Neutrophil (primary cell): ENCODE measurements around the gene AGPS.

Source experiments
- H3K27ac ChIP-seq: fragments of 200-600 bp; sonication (generic); 2 replicates; pipeline ENCODE4 v1.5.1; 2016; ENCODE audit warnings: mild to moderate bottlenecking, moderate library complexity
- H3K27me3 ChIP-seq: fragments of 200-600 bp; sonication (generic); 2 replicates; pipeline ENCODE4 v1.6.0; 2016; ENCODE audit warnings: mild to moderate bottlenecking
- H3K36me3 ChIP-seq: fragments of 200-600 bp; sonication (generic); 2 replicates; pipeline ENCODE4 v1.5.1; 2017
- H3K4me1 ChIP-seq, 2 experiments: fragments of 200-600 bp in 1 of 2; sonication (generic) in 1 of 2; 1 replicate in 1 of 2; 2 replicates in 1 of 2; pipeline versions ENCODE4 v1.5.1 to v1.6.1; 2013 to 2016; ENCODE audit warnings: low read depth in 1 of 2, low read length in 1 of 2, mild to moderate bottlenecking in 1 of 2, moderate library complexity in 1 of 2; ENCODE audit not compliant: control insufficient read depth in 1 of 2, insufficient read depth in 1 of 2
- H3K4me3 ChIP-seq, 2 experiments: fragments of 200-600 bp in 1 of 2; sonication (generic) in 1 of 2; 1 replicate in 1 of 2; 2 replicates in 1 of 2; pipeline ENCODE4 v1.5.1; 2013 to 2016; ENCODE audit warnings: low read depth in 1 of 2, low read length in 1 of 2, mild to moderate bottlenecking in 1 of 2, moderate library complexity in 1 of 2
- H3K9me3 ChIP-seq: fragments of 200-600 bp; sonication (generic); 2 replicates; pipeline ENCODE4 v1.5.1; 2016
- TF ChIP-seq, protein P1 (sequence below): fragments of 200-600 bp; sonication (generic); IDR thresholded peaks from 2 replicates; pipeline ENCODE4 v1.5.1; 2016; ENCODE audit warnings: antibody characterized with exemption

AGPS gene

GRCh38 chr2:177393203-177393755, 706 bp downstream of the AGPS start:
- TF ChIP-seq, protein P1, sequence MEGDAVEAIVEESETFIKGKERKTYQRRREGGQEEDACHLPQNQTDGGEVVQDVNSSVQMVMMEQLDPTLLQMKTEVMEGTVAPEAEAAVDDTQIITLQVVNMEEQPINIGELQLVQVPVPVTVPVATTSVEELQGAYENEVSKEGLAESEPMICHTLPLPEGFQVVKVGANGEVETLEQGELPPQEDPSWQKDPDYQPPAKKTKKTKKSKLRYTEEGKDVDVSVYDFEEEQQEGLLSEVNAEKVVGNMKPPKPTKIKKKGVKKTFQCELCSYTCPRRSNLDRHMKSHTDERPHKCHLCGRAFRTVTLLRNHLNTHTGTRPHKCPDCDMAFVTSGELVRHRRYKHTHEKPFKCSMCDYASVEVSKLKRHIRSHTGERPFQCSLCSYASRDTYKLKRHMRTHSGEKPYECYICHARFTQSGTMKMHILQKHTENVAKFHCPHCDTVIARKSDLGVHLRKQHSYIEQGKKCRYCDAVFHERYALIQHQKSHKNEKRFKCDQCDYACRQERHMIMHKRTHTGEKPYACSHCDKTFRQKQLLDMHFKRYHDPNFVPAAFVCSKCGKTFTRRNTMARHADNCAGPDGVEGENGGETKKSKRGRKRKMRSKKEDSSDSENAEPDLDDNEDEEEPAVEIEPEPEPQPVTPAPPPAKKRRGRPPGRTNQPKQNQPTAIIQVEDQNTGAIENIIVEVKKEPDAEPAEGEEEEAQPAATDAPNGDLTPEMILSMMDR = no peak
- Histone ChIP-seq H3K27me3 (no peaks in the 10 kb centered on the region), H3K4me3 (peak overlapping the region; percentile 77 to 79), H3K27ac (peak overlapping the region; percentile 81), H3K4me1 (peaks cover 61 to 65% of the 10 kb centered on the region in 2 experiments), H3K9me3 (no peaks in the 10 kb centered on the region), H3K36me3 (no peaks in the 10 kb centered on the region)

- peaks cover 68 to 72% of the 10 kb centered on the region in 2 experiments for H3K4me1 ChIP-seq
- TF ChIP-seq, protein P1 = no peak
- H3K27ac ChIP-seq = peak overlapping the region; percentile 81
Measured at GRCh38 chr2:177393824-177394593, 1.4 kb downstream of the AGPS start.

GRCh38 chr2:177394594-177394973, 2.0 kb downstream of the AGPS start:
- Histone ChIP-seq H3K27me3 (no peaks in the 10 kb centered on the region), H3K27ac (peak overlapping the region; percentile 81), H3K4me3 (no peak overlapping the region), H3K4me1 (peaks cover 74 to 78% of the 10 kb centered on the region in 2 experiments), H3K9me3 (no peaks in the 10 kb centered on the region), H3K36me3 (no peaks in the 10 kb centered on the region)
- TF ChIP-seq, protein P1 = no peak

More at GRCh38 chr2:177393824-177394593, 1.4 kb downstream of the AGPS start:
- Histone ChIP-seq H3K27me3 (no peaks in the 10 kb centered on the region), H3K4me3 (peak overlapping the region in 1 of 2 experiments; percentile 77), H3K9me3 (no peaks in the 10 kb centered on the region), H3K36me3 (no peaks in the 10 kb centered on the region)

- H3K4me1 ChIP-seq = peaks cover 75 to 87% of the 10 kb centered on the region in 2 experiments
- H3K27me3 ChIP-seq = no peaks in the 10 kb centered on the region
- TF ChIP-seq, protein P1 = no peak
- H3K27ac ChIP-seq = peak overlapping the region; percentile 81
- H3K9me3 ChIP-seq = no peaks in the 10 kb centered on the region
- H3K4me3 ChIP-seq = no peak overlapping the region
- no peaks in the 10 kb centered on the region for H3K36me3 ChIP-seq
Measured at GRCh38 chr2:177395351-177396065, 2.9 kb downstream of the AGPS start.

DNA sequence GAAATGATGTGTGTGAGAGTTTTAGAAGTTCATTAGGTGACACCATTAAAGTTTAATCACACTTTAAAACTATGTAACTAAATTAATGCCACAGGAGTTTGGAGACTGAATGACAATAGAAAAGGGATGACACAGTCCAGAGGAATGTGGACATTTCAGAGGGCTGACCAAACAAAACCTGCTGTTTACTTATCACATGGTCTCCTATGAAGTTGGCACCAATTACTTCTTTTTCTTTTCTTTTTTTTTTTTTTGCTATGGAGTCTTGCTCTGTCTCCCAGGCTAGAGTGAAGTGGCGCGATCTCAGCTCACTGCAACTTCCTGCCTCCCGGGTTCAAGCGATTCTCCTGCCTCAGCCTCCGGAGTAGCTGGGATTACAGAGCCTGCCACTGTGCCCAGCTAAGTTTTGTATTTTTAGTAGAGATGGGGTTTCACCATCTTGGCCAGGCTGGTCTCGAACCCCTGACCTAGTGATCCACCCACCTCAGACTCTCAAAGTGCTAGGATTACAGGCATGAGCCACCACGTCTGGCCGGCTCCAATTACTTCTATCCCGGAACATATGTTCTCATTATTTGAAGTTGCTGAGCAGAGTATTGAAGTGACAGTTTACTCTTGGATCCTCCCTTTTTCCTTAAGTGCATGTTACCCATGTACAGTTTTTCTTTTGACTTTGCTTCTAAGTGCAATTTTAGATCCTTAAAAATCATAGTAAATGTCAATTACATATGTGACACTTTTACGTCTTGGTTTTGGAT, 4.3 kb downstream of the AGPS start:
- H3K4me3 ChIP-seq = no peak overlapping the region
- H3K27me3 ChIP-seq = no peaks in the 10 kb centered on the region
- peak overlapping the region; percentile 81 for H3K27ac ChIP-seq
- H3K4me1 ChIP-seq = peaks cover 71 to 85% of the 10 kb centered on the region in 2 experiments
- TF ChIP-seq, protein P1 = no peak
- H3K36me3 ChIP-seq = no peaks in the 10 kb centered on the region
- H3K9me3 ChIP-seq = no peaks in the 10 kb centered on the region
